Thyroid gland (tissue), 4 donors: Measurements from ENCODE around the gene CHRND. TPM values are rescaled to one million over a fixed set of nuclear protein-coding genes. Genes with fewer than 3 reads are reported as not detected.

Experiments used
- DNase-seq, 2 donors: peaks; one replicate each; pipeline ENCODE4 v3.0.0-alpha.2; 2019
- H3K27ac ChIP-seq, 3 donors: fragments of 200-600 bp; sonication (generic); 1 replicate in 2 of 3; 2 replicates in 1 of 3; pipeline ENCODE4 v1.5.1; 2016 to 2019; ENCODE audit warnings: mild to moderate bottlenecking in 1 of 3, moderate library complexity in 1 of 3
- H3K27me3 ChIP-seq: fragments of 200-600 bp; sonication (generic); one replicate; pipeline ENCODE4 v1.5.1; 2019
- H3K36me3 ChIP-seq, 2 donors: fragments of 200-600 bp; sonication (generic); one replicate each; pipeline ENCODE4 v1.5.1; 2016 to 2019
- H3K4me1 ChIP-seq, 2 donors: fragments of 200-600 bp; sonication (generic); one replicate each; pipeline ENCODE4 v1.5.1; 2017 to 2019
- H3K4me3 ChIP-seq, 3 donors: fragments of 200-600 bp; sonication (generic); replicated peaks in 1 of 3; 1 replicate in 2 of 3; 2 replicates in 1 of 3; pipeline ENCODE4 v1.5.1; 2016; ENCODE audit warnings: mild to moderate bottlenecking in 1 of 3
- H3K9me3 ChIP-seq: fragments of 200-600 bp; sonication (generic); one replicate; pipeline ENCODE4 v1.5.1; 2017
- POLR2A ChIP-seq, 2 donors: fragments of 450-650 bp; IDR thresholded peaks; one replicate each; pipeline ENCODE4 v1.6.1; 2017; ENCODE audit warnings: antibody characterized with exemption in 2 of 2, mild to moderate bottlenecking in 2 of 2, moderate library complexity in 1 of 2
- WGBS, 2 donors: methylation state at CpG; one replicate each; pipeline ENCODE4 v1.1.5; 2017; 5-methylcytosine and 5-hydroxymethylcytosine counted together
- intact Hi-C: fragments of 100-400 bp; cut with DNase I; formaldehyde crosslinking; loops from one replicate; pipeline ENCODE4 v1.15.1; 2023
- total RNA-seq, 4 donors: library from RNA; depleted of rRNA; stranded (reverse); fragments of >200 nt; gene quantifications; one replicate each; pipeline ENCODE4 v1.2.3, GENCODE V29; 2016
- TF ChIP-seq, protein P1 (sequence below), 6 experiments: fragments of 200-600 bp in 3 of 6; fragments of 450-650 bp in 3 of 6; sonication (generic) in 3 of 6; IDR thresholded peaks; one replicate each; pipeline ENCODE4 v1.5.1; 2016 to 2019; ENCODE audit warnings: antibody characterized with exemption in 6 of 6, mild to moderate bottlenecking in 2 of 6, inconsistent platforms in 1 of 6, moderate library complexity in 1 of 6

Gene CHRND
- total RNA-seq, 4 donors from 2014 or later = not detected

DNA sequence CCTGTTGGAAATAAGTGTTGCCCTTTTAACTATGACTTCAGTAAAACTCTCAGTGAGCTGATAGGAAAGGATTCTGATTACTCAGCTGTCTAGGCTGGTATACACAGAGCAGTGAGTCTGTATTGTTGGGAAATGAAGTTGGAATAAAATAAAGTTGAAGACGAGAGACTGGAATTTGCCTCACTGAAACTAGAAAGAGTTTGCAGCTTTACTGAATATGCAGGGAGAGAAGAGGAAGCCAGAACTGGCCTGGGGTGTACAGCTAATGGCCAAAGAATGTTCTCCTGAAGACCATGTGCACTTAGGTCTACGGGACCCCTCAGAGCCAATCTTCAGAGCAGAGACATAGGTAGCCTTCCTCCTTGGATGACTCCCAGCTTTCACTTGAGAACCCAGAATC, 51.0 kb downstream of the CHRND start:
- 59 to 85% methylated on average over 2 of the region's 2 CpGs for WGBS, 2 donors
- H3K27ac ChIP-seq = no peak overlapping the region

DNA sequence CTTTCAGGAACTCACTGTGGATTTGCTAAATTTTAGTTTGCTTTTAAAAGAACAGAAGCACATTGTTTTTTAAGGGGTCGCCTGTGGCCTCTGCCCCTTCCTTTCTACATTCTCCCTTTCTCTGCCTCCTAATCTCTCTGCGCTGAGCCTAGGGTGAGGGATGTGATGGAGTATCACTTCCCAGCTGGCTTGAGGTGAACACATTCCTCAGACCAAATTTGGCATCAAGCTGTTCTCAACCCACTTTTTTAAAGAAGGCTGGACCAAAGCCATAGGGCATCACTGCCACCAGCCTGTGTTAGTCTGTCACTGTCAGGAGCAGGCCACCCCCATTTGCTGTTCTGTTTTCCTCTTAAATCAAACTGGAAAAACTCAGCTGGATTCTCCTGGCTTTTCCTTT, 51.9 kb downstream of the CHRND start:
- peaks cover 12% of the 10 kb centered on the region in 2 donors for H3K36me3 ChIP-seq
- peaks cover 12 to 18% of the 10 kb centered on the region in 2 donors for H3K4me1 ChIP-seq
- no peaks in the 10 kb centered on the region for H3K9me3 ChIP-seq
- no peak overlapping the region for H3K27ac ChIP-seq
- DNase-seq = no peak
- intact Hi-C loops = no loop called here
- no peak overlapping the region for H3K4me3 ChIP-seq
- 94 to 95% methylated on average over 2 of the region's 2 CpGs for WGBS, 2 donors
- TF ChIP-seq POLR2A (IDR thresholded peaks at IDR 0.05) = no peak
- TF ChIP-seq, protein P1, sequence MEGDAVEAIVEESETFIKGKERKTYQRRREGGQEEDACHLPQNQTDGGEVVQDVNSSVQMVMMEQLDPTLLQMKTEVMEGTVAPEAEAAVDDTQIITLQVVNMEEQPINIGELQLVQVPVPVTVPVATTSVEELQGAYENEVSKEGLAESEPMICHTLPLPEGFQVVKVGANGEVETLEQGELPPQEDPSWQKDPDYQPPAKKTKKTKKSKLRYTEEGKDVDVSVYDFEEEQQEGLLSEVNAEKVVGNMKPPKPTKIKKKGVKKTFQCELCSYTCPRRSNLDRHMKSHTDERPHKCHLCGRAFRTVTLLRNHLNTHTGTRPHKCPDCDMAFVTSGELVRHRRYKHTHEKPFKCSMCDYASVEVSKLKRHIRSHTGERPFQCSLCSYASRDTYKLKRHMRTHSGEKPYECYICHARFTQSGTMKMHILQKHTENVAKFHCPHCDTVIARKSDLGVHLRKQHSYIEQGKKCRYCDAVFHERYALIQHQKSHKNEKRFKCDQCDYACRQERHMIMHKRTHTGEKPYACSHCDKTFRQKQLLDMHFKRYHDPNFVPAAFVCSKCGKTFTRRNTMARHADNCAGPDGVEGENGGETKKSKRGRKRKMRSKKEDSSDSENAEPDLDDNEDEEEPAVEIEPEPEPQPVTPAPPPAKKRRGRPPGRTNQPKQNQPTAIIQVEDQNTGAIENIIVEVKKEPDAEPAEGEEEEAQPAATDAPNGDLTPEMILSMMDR (IDR thresholded peaks at IDR 0.05) = no peak
- H3K27me3 ChIP-seq = no peaks in the 10 kb centered on the region

More for the DNA sequence above, 51.0 kb downstream of the CHRND start:
- H3K36me3 ChIP-seq = peaks cover 11 to 12% of the 10 kb centered on the region in 2 donors
- no peaks in the 10 kb centered on the region for H3K27me3 ChIP-seq
- no peak for DNase-seq
- H3K9me3 ChIP-seq = no peaks in the 10 kb centered on the region
- peaks cover 12 to 18% of the 10 kb centered on the region in 2 donors for H3K4me1 ChIP-seq
- intact Hi-C loops = no loop called here
- no peak overlapping the region for H3K4me3 ChIP-seq
- no peak for TF ChIP-seq POLR2A (IDR thresholded peaks at IDR 0.05)
- TF ChIP-seq, protein P1 (IDR thresholded peaks at IDR 0.05) = no peak

DNA sequence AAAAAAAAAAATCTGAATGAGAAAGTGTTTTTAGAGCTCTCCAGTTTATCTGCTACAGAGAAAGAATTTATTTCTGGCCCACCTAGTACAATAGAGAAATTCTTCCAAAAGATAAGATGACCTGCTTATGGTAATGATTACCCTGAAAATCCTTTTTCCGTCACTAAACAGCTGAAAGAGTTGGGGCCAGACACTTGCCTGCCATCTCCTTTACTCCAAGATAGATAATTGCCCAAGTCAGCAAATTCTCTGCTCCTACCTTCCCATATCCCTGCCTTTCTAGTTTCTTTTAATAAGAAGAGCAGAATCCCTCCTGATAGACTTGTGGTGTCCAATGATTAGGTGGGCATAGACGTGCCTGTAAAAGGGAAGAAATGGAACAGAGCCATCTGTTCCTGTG, 52.7 kb downstream of the CHRND start:
- Histone ChIP-seq H3K4me1 (peaks cover 7 to 11% of the 10 kb centered on the region in 2 donors), H3K36me3 (peaks cover 12% of the 10 kb centered on the region in 2 donors)
- intact Hi-C loops = no loop called here

DNA sequence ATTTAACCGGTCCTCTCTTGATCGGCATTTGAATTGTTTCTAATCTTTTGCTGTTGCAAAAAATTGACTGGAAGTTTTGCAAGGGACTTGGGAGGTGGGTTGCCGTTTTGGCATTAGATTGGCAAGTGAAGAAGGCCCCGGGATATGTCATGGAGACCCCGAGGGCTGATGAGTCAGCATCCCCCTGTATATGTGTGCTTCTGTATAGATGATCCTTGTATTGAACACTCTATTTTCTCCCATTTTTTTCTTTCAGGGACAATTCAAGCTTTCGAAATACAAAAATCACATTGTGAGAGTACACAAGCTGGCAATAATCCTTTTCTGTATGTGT, 54.7 kb downstream of the CHRND start:
- intact Hi-C loops = no loop called here
- Histone ChIP-seq H3K9me3 (no peaks in the 10 kb centered on the region), H3K27me3 (no peaks in the 10 kb centered on the region), H3K27ac (no peak overlapping the region), H3K4me3 (no peak overlapping the region), H3K36me3 (peaks cover 12% of the 10 kb centered on the region in 2 donors), H3K4me1 (no peaks in the 10 kb centered on the region)
- DNase-seq = no peak
- no peak for TF ChIP-seq POLR2A (IDR thresholded peaks at IDR 0.05)
- TF ChIP-seq, protein P1 (IDR thresholded peaks at IDR 0.05) = no peak
- WGBS, 2 donors = 92 to 96% methylated on average over 6 of the region's 6 CpGs

More for the DNA sequence above, 52.7 kb downstream of the CHRND start:
- Histone ChIP-seq H3K9me3 (no peaks in the 10 kb centered on the region), H3K27me3 (no peaks in the 10 kb centered on the region), H3K27ac (no peak overlapping the region), H3K4me3 (no peak overlapping the region)
- DNase-seq = no peak
- TF ChIP-seq, protein P1 (IDR thresholded peaks at IDR 0.05) = no peak
- no peak for TF ChIP-seq POLR2A (IDR thresholded peaks at IDR 0.05)
- WGBS, 2 donors = 96% methylated on average over 2 of the region's 2 CpGs

DNA sequence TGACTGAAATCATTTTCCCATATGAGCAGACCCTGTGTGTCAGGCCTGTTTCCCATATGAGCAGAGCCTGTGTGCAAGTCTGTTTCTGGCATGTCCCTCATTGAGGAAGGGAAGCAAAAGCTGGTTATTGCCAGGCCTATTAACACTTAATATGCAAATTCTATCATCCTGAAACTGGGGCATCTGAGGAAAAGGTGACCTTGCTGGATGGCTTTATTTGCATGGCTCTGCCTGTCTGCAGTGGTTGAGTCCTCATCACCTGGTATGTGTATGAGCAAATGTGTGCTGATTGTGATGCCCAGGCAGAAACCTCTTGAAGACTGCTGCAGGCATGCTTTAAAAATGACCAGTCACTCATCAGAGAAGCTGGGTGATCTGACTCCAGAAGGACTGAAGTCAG, 55.8 kb downstream of the CHRND start:
- DNase-seq = no peak
- Histone ChIP-seq H3K4me1 (no peaks in the 10 kb centered on the region), H3K27ac (no peak overlapping the region), H3K9me3 (no peaks in the 10 kb centered on the region), H3K4me3 (no peak overlapping the region), H3K27me3 (no peaks in the 10 kb centered on the region), H3K36me3 (peaks cover 12% of the 10 kb centered on the region in 2 donors)
- no peak for TF ChIP-seq POLR2A (IDR thresholded peaks at IDR 0.05)
- intact Hi-C loops = no loop called here

DNA sequence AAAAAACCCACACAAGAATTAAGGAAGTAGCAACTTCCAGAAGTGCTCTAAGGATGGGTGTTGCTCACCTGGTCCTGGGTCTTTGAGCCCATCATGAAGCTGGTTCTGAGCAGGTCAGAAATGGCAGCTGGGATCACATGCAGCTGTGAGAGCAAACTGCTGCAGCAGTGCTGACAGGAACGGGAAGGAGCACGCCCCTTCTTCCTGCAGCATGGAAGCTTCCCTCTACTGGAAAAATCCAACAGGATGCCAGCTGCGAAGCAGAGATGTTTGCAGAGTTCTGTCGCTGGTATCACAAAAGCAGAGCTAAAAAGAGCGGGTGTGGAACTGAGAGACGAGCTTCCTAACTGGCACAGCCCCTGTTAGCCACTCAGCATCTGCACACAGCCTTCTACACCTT, 58.3 kb downstream of the CHRND start:
- no peaks in the 10 kb centered on the region for H3K27me3 ChIP-seq
- H3K9me3 ChIP-seq = no peaks in the 10 kb centered on the region
- no peak for TF ChIP-seq POLR2A (IDR thresholded peaks at IDR 0.05)
- TF ChIP-seq, protein P1 (IDR thresholded peaks at IDR 0.05) = no peak
- H3K4me1 ChIP-seq = peaks cover 5 to 14% of the 10 kb centered on the region in 2 donors
- WGBS, 2 donors = 89 to 94% methylated on average over 6 of the region's 6 CpGs
- H3K36me3 ChIP-seq = peaks cover 12% of the 10 kb centered on the region in 2 donors
- no peak for DNase-seq
- intact Hi-C loops = no loop called here
- H3K4me3 ChIP-seq = no peak overlapping the region
- no peak overlapping the region for H3K27ac ChIP-seq
